ENCODE results near the gene C14orf180.

Gene C14orf180

DNA sequence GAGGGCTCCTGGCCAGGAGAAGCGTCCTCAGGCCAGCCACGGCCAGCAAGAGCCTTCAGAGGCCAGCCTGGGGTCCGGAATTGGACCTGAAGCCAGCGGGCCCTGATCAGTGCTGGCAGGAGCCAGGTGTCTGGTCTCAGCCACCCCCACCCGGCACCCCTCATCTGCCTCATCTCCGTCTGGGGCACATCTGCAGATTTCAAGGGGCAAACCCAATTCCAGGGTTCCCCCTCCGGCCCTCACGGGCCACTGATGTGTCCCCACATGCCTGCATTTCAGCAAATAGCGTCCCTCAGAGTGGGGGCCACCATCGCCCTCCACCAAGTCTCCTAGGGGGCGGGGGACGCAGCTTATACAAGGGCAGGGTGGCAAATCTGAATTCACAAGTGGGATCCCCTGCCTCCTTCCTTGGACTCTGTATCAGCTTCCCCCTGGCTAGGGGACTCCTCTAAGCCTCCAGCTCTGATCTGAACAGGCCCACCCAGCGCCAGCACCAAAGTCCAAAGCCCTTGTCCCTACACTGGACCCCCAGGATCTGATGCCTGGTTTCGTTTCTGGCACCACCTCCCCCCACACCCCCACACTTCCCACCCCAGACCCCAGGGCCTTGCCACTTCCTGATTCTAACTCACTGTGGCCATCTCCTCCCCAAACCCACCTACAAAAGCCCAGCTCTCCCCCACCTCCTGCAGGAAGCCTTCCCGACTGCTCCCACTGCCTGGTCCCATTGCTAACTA is 14.9 kb downstream of the C14orf180 start:
- no peak for DNase-seq (ENCODE audit: low read depth)

DNA sequence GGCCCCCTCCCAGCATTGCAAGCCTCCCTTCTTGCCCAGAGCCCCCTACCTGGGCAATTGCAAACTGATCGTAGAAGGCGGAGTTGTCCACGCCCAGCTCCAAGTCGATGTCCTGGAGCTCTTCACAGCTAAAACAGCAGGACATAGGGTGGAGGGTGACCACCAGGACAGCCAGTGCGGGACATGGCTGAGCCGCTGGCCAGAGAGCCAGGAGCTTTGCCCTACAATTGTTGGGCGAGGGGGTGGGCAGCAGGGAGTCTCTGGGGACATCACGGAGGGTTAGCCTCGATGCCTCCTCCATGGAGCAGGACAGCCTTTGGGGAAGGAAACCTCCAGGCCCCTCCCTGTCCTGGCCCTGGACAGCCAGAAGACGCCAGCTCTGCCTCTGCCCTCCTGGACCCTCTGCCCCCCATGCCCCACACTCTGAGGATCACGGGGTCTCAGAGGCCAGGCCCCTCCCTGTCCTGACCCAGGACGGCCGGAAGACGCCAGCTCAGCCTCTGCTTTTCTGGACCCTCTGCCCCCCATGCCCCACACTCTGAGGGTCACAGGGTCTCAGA is 15.6 kb downstream of the C14orf180 start:
- no peak for DNase-seq (ENCODE audit: low read depth)

DNA sequence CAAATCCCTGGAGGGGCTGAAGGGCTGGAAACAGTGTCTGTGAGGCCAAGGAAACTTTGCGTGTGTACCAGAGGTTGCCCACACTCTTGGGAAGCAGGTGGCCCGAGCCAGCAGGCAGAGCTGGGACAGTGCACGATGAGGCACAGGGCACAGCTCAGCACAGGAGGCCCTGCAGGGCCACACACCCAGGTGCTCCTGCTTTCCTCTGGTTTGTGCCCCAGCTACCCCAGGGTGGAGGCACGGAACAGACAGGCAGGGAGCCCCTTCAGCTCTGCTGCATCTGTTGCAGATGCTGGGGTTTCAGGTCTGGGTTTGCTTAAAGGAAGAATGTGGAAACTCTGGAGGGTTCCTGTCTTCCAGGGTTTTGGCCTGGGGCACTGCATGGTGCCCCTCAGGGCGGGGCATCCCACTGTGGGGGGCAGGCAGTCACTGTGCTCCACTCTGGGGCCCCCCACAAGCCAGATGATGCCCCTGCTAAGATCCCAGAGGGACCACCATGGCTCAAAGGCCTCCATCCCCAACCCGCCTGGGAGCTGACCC is 16.4 kb downstream of the C14orf180 start:
- no peak for DNase-seq (ENCODE audit: low read depth)

DNA sequence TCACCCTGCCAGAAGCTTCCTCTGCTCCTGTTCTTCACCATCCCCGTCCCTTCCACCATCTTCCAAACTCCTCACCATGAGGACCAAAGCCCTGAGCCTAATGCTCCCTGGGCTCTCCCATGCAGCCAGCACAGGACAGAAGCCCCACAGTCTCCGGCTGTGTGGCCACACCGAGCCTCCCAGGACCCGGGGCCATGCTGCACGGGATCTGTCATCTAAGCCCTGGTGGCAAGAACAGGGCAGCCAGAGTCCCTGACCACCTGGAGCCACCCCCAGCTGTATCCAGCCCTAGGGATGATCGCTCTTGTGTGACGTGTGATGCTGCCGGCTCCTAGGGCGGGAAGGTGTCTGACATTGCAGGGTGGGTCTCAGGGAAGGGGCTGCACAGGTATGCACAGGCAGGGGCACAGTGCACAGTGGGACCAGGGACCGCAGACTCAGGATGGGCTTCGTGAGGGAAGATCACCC is 16.9 kb downstream of the C14orf180 start:
- DNase-seq (ENCODE audit: low read depth) = no peak

DNA sequence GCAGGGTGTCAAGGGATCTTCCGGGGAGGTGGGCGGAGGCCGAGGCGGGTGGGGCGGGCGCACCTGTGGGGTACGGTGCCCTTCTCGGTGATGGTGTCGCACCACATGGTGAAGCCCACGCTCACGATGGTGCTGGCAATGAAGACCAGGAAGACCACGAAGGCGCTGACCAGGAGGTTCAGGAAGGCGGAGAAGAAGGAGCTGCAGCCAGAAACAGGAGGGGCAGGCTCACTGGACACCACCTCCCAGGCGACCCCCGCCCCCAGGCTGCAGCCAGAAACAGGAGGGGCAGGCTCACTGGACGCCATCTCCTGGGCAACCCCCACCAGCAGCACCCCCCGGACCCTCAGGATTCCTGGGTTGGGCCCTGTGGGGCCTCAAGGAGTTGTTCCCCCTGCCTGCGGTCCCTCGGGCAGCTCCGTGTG is 17.4 kb downstream of the C14orf180 start:
- no peak for DNase-seq (ENCODE audit: low read depth)

DNA sequence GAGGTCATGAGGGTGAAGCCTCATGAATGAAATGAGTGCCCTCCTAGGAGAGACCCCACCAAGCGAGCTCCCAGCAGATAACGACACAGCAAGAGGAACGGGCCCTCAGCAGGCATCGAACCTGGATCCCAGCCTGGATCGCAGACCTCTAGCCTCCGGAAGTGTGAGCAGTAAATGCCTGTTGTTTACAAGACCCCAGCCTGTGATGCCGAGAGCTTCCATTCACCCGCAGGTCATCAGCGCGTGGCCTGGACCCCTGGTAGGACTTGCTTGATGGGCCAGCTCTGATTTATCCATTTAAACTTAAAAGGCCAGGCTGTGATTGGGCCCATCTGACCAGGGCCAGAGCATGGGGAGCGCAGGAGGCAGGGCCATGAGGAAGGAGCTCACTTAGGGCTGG is 18.0 kb downstream of the C14orf180 start:
- no peak for DNase-seq (ENCODE audit: low read depth)

DNA sequence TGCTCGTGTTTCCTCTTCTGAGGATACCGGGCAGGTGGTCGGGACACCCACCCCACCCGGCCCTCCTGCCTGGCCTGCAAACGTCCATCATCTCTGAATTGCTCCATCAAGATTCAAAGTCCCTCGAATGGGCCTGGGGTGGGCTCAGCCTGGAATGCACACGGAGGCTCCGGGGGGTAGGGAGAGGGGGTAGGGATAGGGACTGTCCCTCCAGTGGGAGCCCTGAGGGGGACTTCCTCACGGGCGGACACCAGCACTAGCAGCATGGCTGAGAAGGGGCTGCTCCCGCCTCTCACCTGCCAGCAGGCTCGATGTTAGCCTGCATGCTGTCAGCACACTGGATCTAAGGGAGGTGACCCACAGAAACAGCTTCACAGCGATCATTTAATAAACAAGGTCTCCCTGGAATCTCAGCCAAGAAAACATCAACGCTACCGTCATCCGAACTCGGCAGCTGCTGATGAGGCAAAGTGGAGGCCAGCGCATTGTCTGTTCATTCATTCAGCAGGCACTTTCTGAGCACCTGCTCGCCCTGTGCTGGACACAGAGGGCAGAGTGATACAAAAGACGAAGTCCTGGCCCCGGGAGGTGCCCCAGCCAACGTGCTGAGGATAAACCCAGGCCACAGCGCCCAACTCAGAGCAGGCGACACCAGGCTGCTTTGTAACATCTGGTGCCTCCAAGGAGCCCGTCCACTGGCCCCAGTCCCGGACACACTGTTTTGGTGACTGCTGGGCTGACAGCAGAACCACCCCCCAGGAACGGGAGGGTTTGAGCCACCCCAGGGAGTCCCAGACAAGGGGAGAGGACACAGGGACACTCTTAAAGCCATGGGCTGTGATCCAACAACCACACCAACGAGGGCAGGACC is 18.7 kb downstream of the C14orf180 start:
- no peak for DNase-seq (ENCODE audit: low read depth)

DNA sequence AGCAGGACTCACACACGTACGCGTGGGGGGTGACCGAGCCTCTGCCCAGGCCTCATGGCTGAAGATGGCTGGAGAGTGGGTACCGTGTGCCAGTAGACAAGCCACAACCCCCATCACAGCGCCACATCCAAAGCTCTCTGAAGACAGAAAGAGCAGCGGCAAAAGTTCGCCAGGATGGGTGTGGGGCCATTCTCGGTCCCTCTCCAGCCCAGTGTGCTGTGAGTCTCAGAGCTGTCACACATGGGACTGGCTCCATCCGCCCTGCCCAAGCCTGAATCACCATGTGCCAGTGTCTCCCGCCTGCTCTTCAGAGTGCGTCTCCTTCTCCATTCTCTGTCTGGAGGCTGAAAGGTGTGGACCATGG is 19.3 kb downstream of the C14orf180 start:
- no peak for DNase-seq (ENCODE audit: low read depth)

DNA sequence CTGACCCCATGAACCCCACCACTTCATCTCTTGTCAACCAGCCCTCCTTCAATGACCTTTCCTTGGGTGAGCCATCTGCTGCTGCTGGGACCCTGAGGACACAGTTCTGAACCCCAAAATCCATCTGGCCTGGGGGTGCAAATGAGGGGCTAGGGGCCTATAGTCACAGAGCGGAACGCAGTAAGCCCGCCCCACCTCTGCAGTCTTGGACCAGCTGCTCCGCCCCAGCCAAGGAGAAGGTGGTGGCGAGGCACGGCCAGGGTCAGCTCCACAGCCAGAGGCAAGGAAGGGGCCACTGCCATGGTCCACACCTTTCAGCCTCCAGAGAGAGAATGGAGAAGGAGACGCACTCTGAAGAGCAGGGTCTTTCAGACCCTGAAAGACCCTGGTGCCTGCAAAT is 19.9 kb downstream of the C14orf180 start:
- DNase-seq (ENCODE audit: low read depth) = no peak

DNA sequence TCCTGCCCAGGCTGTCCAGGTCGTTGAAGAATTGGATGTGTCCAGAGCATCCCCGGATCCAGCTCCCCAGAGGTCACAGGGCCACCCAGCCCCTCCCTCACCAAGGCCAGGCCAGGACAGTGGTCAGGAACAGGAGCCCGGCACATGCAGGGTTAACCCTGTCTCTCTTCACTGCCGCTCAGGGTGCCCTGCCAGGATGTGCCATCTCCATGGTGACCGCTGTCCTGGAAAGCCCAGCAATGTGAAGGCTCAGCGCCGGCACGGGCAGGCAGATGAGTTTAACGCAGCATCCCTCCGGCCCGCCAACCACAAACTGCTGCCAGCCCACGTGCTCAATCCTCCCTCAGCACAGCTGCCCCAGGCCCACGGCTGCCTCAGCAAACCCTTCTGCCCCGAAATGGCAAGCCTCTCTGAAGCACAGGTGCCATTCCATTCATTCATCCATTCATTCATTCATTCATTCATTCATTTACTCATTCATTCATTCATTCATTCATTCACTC is 20.6 kb downstream of the C14orf180 start:
- DNase-seq (ENCODE audit: low read depth) = no peak

DNA sequence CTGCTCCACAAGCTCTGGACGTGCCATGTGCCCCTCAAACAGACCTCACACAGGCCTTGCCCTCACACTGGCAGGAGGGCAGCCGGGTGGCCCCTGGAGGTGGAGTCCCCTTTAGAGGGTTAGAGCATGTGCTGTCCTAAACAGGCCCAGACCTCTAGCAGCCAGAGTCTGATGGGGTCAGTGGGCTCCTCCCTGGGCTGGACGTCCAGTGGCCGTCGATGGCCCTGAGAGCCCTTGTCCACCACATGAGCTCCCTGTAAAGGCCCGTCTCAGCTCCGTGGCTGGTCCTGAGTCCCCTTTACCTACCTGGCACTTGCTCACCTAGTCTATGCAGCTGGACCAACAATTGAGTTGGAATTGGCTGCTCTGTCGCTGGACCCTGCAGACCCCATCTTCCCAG is 21.2 kb downstream of the C14orf180 start:
- DNase-seq (ENCODE audit: low read depth) = no peak

DNA sequence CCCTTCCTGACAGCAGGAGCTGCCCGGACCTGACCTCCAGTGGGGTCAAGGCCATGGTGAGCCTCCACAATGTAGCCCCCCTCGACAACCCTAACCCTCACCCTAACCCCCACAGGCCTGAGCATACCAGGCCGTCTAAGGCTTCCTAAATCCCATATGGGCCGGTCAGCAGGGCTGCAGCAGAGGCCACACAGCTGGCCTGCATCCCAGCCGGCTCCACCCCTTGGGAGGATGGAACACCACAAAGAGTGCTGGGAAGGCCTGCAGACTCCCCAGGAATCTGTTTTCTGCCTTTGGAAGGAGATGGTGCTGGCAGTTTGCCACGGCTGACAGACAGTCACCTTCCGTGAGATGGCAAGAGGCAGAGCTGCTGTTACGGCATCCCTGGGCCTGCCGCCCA is 22.2 kb downstream of the C14orf180 start:
- no peak for DNase-seq (ENCODE audit: low read depth)

DNA sequence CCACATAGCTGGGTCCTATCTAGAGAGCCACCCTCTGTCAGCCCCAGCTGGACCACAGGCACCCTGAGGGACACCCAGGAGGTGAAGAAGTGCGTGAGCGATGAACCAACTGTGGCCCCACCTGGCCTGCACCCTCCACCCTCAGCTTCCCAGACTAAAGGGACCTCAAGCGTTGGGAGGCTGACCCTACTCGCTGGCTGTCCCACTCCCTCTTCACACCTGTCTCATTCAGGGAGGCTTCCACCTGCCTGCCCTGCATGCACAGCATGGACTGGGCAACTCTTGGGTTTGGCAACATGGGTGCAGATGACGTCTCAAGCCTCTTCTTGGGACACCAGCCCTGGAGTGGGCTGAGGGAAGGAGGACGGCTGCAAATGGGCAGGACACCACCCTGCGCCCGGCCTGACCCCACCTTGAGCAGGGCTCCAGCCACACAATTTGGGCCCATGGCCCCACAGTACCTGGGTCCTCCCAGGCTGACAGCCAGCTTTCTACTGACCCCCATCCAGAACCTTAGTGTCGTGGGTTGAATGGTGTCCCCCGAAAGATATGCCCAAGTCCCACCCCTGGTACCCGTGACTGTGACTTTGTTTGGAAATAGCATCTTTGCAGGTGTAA is 22.9 kb downstream of the C14orf180 start:
- no peak for DNase-seq (ENCODE audit: low read depth)

DNA sequence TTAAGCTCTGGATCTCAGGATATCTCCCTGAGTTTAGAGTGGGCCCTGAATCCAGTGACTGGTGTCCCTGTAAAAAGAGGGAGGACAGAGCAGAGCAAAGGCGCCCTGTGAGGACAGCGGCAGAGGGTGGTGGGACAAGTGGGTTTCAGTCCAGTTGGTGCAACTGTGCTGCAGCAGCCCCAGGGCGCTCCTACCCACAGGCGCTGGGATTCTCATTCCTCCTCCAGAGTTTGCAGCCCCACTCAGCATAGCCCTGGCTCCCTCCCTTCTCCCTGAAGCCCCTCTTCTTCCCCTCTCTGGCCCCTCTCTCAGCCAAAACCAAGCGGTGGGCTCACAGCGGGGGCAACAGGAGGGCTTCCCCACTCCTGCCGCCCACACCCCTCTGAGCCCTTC is 23.4 kb downstream of the C14orf180 start:
- no peak for DNase-seq (ENCODE audit: low read depth)

DNA sequence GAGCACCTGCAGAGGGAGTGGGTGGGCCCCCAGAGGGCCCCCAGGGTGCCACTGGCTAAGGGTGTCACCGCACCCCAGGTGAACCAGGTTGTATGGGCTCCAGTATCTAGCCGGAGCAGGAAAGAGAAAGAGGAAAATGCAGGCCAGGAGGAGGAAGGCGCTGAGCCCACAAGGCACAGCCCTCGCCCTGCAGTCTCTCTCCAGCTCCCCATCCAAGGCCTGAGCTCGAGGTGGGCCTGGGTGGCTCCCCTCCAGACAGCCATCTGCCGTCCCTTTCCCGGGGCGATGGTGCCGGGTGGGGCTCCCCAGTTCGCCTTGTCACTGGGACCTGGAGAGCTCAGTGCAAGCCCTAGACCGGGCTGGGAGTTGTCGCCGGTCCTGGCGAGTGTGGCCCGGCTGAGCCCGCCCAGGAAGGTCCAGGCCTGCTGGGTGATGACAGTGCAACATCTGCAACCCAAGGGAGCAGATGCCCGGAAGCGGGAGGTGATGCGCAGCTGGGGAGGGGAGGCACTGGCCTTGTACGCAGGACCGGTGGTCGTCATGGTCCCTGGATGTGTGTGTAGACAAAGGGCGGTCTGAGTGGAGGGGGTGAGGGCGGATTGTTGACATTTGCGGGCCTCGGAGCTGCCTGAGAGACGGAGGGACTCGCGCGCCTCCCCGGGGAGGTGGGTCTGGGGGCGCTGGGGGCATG is 24.3 kb downstream of the C14orf180 start:
- DNase-seq (ENCODE audit: low read depth) = no peak

DNA sequence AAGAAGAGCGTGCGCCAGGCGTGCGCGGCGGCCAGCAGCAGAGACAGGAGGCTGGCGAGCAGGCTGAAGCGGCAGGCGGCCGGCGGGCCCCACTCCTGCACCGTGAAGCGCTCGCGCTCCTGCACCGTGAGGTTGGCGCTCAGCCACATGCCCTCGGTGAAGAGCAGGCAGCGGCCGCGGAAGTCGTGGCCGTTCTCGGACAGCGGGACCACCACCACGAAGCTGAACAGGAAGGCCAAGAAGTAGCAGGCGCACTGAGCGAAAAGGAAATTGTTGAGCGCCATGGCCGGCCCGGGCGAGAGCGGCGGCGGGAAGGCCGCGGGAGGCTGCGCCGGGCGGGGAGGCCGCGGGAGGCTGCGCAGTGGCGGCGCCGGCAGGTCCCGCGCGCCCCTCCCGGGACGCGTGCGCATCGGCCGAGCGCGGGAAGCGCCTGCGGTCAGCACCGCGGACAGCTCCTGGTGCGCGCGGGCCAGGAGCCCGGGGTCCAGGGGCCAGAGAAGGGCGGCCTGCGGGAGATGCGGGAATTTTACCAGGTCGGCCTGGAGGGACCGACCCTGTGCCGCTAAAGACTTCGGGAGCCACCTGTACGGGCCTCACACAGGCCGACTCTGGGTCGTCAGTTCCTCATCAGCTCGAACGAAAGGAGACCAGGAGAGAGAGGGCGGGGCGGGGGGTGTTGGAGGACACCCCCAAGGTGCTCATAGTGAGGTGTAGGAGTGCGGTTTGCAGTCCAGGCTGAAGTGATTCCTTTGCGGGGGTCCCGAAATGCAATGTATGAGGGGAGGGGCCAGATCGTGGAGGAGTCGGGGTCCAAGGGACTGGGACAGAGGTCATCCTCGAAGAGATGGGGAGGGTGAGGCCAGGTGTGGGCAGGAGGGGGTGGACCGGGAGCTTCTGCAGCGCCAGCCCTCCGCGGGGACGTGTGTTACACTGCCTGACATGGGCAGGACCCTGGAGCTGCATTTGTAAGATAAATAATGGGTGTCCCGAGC is 25.2 kb downstream of the C14orf180 start, which contains the start of gene TMEM179:
Gene TMEM179 (minus strand): TSS at position 315 of the 992 bp plus-strand sequence. CDS start 31 bp downstream, at position 284.
- no peak for DNase-seq (ENCODE audit: low read depth)

DNA sequence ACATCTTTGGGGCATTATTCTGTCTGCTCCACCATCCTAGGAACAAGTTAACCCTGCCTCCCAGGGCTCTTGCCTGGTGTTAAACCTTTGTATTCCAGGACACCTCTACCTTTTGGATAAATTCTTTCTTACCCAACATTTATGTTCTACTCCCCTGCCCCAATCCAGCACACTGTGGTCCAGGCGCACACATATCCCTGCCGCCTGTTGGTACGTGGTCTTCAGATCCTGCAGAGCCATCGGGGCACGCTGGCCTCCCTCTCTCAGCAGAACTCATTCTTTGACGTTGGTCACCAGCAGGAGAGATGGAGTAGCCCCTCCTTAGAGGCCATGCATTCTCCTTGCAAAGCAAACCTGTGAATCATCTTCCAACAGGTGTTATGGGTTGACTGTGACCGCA is 30.1 kb downstream of the C14orf180 start:
- DNase-seq (ENCODE audit: low read depth) = no peak

DNA sequence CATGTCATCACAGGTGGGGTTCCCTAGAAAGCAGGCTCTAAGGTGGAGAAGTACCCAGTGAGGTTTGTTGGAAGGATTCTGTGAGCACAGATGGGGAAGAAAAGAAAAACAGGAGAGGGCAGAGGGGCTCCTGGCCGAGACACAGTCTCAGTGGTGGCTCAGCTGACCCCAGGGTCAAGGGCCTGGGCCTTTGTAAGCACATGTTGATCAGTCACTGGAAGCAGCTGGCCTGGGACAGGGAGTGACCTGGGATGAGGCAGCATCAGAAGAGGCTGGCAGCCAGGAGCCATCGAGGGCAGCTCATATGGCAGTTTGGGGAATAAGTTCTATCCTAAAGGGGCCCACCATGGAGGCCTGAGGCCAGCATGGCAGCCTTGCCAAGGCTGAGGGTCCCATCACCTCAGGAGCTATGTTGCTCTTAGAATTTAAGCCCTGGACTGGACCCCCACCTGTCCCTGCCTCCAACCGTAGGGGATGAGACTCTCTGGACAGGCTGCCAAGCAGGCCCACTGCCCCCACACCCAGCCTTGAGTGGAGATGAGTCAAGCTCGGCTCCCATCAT is 31.3 kb downstream of the C14orf180 start:
- DNase-seq (ENCODE audit: low read depth) = no peak

DNA sequence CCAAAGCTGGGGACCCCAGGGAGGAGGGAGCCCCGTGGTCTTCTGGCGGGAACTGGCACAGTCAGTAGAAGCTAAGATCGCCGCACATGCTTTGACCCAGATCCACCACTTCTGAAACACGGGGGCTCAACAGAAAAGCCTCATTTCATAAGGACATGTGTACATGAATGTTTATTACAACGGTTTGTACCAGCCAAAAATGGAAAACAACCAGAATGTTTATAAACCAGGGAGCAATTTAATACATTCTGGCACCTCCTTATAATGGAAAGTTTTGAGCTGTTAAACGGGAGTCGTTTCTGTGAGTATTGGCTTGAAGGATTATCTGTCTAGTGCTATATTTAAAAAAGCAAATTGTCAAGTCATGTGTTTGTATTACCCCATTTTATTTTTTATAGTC is 32.3 kb downstream of the C14orf180 start:
- no peak for DNase-seq (ENCODE audit: low read depth)

Measured in activated T-helper 1 cell treated with Interleukin-2 at 50 U/mL for 16 hours (primary cell).